ENCODE data around the gene CHCHD6.

CHCHD6 gene

DNA sequence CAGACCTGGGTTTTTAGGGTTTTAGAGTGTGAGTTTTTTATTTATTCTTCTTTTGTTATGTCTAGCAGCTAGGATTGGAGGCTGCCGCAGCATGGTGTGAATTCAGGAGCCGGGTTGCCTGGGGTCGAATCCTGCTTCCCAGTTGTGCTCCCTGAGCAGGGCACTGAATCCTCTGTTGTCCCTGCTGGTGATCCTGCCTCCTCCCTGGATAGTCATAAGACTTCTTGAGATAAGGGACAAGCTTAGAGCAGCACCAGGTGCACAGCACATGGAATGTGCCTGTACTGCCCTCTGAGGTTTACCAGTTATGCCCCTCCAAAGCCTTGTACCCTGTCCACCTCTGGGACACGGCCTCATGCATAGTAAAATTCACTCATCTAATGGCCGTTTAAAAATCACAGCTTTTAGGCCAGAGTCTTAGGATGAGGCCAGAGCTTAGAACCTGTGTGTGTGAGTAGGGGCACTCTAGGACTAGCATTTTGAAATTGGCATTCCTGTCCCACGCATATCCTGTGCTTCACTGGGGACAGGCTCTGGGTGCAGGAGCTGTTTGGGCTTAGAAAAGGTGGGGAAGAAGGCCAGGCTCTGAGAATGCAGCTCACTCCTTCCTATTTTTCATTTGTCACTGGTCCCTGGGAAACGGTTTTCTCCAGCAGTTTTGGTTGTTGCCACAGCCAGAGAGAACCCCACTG is 47.7 kb downstream of the CHCHD6 start:
- DNase-seq (ENCODE audit: low spot score): no peak
- TF ChIP-seq, protein P1, sequence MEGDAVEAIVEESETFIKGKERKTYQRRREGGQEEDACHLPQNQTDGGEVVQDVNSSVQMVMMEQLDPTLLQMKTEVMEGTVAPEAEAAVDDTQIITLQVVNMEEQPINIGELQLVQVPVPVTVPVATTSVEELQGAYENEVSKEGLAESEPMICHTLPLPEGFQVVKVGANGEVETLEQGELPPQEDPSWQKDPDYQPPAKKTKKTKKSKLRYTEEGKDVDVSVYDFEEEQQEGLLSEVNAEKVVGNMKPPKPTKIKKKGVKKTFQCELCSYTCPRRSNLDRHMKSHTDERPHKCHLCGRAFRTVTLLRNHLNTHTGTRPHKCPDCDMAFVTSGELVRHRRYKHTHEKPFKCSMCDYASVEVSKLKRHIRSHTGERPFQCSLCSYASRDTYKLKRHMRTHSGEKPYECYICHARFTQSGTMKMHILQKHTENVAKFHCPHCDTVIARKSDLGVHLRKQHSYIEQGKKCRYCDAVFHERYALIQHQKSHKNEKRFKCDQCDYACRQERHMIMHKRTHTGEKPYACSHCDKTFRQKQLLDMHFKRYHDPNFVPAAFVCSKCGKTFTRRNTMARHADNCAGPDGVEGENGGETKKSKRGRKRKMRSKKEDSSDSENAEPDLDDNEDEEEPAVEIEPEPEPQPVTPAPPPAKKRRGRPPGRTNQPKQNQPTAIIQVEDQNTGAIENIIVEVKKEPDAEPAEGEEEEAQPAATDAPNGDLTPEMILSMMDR (IDR thresholded peaks at IDR 0.05; ENCODE audit: extremely low read depth, missing control alignments): no peak

DNA sequence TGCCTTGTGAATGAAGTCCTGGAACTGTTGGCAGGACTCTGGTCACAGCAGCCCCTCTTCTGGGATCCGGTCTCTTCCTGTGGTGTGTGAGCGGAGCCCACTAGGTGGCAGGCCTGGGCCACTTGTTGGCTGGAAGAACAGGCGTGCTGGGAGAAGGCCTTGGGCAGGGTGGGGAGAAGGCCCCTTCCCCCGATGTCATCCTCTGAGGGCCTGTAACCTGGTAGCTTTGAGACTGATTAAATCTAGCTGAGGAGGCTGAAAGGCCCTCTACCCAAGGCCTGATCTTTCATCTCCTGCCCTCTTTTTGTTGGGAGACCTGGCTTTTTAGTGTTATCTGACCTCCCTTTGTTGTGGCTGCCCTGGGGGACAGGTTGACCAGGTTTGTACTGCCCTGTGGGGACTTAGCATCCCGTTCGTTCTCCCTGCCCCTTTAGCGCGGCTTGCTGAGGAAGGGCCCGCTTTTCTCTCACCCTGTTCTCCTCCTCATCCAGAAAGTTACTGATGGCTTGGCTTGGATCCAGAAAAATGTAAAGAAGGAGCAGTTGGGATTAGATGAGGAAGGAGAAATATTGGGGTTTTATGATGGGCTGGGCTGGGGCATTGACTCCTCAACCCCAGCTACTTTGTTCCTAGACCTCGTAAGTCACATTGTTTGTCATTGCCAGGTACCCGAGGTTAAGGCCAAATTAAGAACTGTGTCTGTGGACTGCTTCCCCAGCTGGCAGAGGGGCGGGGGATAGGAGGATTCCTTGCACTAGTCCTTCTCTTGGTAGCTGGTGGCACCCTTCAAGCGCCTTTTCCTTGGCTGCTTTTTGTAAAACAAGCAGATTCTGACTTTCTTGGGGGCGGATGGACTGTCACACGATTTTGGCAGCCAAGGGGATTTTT is 48.5 kb downstream of the CHCHD6 start:
- TF ChIP-seq, protein P1 (IDR thresholded peaks at IDR 0.05; ENCODE audit: extremely low read depth, missing control alignments): peak; percentile 82
- peak; percentile 78 for DNase-seq (ENCODE audit: low spot score)

DNA sequence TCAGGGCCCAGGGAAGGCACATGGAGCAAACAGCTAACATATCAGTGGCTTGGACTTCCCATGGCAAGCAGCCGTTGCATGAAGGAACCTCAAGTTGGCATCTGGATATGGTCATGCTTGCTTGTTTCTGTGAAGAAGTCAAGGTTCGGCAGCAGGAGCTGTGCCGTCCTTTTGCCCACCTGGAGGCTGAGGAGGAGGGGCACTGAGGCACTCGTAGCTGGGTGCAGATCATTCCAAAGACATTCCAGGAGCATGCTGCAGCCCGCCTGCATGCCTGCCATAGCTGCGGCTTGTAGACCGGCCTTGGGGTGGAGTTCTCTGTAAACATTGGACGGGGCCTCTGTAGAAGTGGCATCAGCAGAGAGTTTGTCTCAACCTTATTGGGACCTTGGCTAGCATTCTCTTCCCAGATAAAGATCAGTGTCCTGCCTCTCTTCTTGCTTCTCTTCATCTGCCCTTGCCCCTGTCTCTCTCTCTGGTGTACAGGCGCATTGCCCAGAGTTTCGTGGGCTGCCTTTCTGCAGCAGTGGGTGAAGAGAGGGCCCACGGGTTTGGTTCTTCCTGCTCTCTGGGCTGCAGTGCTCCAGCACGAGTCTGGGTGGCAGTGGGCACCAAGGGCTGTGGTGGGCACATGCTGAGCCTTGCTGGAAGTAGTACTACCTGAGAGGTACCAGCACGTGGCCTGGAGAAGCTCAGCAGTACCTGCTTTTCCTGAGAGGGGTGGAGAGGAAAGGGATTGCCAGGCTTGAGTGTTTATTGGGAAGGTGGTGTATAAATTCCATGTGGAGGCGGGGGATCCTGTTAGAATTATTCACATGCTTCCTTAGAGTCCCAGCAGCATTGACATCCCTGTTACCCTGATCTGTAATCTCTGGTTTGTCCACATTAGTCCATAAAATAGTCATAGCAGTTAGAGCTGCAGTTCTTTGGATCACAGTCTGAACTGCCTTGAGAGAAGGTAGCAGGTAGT is 49.4 kb downstream of the CHCHD6 start:
- DNase-seq (ENCODE audit: low spot score): no peak
- TF ChIP-seq, protein P1 (IDR thresholded peaks at IDR 0.05; ENCODE audit: extremely low read depth, missing control alignments): no peak

DNA sequence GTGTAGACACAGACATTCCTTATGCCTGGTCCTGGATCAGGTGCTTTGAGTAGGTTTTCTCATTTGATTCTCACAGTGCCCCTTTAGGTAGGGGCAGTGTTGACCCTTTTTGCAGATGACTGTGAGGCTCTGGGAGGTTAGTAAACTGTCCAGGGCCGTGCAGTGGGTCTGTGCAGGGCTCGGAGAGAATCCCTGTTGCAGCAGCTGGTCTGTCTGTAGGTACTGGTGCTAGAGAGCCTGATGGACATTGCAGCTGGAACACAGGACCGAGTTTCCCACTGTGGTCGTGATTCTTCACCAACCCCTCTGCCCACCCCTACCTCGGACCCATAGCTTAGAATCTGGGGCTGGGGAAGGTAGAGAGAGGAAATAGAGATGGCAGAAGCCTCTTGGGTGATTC is 51.8 kb downstream of the CHCHD6 start:
- TF ChIP-seq, protein P1 (IDR thresholded peaks at IDR 0.05; ENCODE audit: extremely low read depth, missing control alignments): no peak
- DNase-seq (ENCODE audit: low spot score): no peak

DNA sequence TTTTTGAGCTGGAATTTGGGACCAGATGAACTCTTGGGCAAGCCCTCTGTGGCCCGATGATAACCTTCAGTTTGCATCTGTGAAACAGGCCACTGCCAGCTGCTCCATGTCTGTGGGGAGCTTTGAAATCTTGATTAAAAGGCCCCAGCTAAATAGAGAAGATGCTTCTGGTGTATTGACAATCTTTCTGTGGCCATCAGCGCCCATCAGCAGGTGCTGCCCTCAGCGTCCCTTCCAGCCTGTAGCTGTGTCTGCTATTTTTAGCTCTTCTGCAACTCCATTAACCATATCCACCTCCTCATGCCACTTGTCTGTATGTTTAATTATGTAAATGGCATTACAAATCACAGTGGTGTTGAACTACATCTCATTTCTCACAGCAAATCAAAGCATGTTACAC is 54.0 kb downstream of the CHCHD6 start:
- TF ChIP-seq, protein P1 (IDR thresholded peaks at IDR 0.05; ENCODE audit: extremely low read depth, missing control alignments): no peak
- no peak for DNase-seq (ENCODE audit: low spot score)

DNA sequence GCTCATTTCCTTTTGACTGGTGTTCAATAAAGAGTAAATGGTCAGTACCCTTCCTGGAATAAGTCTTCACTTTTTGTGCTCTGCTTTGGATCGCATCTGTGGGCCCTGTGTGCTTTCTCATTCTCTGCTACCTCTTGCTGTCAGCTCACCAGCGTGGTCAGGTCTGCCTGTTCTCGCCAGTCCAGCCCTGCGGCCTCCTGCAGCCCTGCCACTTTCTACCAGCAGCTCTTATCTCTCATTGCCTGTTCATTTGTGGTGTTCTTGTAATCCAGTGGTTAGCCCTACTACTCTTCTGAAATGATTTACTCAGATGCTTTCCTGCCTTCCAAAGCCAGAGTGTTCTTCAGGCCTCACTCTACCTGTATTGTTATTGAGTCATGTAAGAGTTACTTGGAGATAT is 54.8 kb downstream of the CHCHD6 start:
- TF ChIP-seq, protein P1 (IDR thresholded peaks at IDR 0.05; ENCODE audit: extremely low read depth, missing control alignments): no peak
- no peak for DNase-seq (ENCODE audit: low spot score)

Data from GM20000 (cell line).